ENCODE results near the gene SPRR2B. TPM values are rescaled to one million over a fixed set of nuclear protein-coding genes. Genes with fewer than 3 reads are reported as not detected.
"Not testable (repeated sequence)": the region's sequence is repeated elsewhere in the genome, so short reads cannot be mapped to it uniquely, and the experiment has no call there.

Gene SPRR2B
- total RNA-seq (not detected), polyA plus RNA-seq (not detected)

DNA sequence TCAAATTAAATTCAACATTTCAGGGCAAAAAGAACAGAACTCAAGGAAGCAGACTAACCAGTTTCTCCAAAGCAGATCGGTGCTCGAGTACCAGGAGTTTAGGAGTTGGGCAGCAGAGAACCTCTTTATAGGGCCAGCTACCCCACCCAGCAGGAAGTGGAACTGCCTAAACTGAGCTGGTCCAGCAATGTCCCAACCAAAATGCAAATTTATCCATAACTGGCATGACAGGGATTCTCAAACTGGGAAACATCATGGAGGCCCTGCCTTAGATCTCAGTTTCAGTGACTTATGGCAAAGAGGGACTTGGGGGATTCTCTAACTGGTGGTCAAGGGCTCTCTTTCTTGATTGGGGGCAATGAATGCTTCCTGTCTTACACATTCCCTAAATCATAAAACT lies at the start of gene SPRR2B:
SPRR2B (minus strand) TSS at position 101 of the 400 bp plus-strand sequence. CDS start 772 bp downstream, outside the sequence.
- H3K36me3 ChIP-seq (ENCODE audit: insufficient read depth, low read length), result no peaks in the 10 kb centered on the region
- Mint-ChIP-seq H3K27me3 (peaks cover 9% of the 10 kb centered on the region in 2 donors), H3K27ac (peak within 1 kb of the TSS in 1 of 8 donors; percentile 29), H3K4me1 (no peaks in the 10 kb centered on the region), H3K36me3 (no peaks in the 10 kb centered on the region), H3K4me3 (no peak within 1 kb of the TSS), H3K9me3 (no peaks in the 10 kb centered on the region)
- H3K4me1 ChIP-seq (ENCODE audit: insufficient read depth, low read length), result no peaks in the 10 kb centered on the region
- no peak within 1 kb of the TSS for H3K4me3 ChIP-seq (ENCODE audit: low read length)
- DNase-seq, result no peak
- no peaks in the 10 kb centered on the region for H3K9me3 ChIP-seq (ENCODE audit: low read length)
- H3K27ac ChIP-seq (ENCODE audit: low read depth, low read length), result no peak within 1 kb of the TSS
- CTCF ChIA-PET, result no interaction called here
- POLR2A ChIA-PET, result no interaction called here
- H3K27me3 ChIP-seq (ENCODE audit: insufficient read depth, low read length, poor library complexity, severe bottlenecking), result no peaks in the 10 kb centered on the region

DNA sequence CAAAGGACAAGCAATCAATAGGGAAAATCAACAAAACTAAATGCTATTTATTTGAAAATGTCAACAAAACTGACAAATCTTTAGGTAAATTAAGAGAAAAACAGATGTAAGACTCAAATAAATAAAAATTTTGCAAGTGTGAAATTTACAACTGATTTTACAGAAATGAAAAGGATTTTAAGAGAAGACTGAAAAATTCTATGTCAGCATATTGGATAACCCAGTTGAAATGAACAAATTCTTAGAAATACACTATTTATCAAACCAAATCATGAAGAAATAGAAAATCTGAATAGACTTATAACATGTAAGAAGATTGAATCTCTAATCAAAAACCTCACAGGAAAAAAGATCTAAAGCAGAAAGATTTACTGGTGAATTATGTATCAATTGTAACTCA lies 49.5 kb upstream of the SPRR2B start:
- Mint-ChIP-seq H3K27me3 (peaks cover 7 to 28% of the 10 kb centered on the region in 2 donors), H3K4me1 (no peaks in the 10 kb centered on the region), H3K27ac (no peak overlapping the region), H3K4me3 (no peak overlapping the region), H3K9me3 (peaks cover 8 to 16% (median 13%) of the 10 kb centered on the region in 5 donors), H3K36me3 (no peaks in the 10 kb centered on the region)
- H3K27ac ChIP-seq (ENCODE audit: low read depth, low read length), result no peak overlapping the region
- POLR2A ChIA-PET, result no interaction called here
- no peak for DNase-seq
- no peaks in the 10 kb centered on the region for H3K9me3 ChIP-seq (ENCODE audit: low read length)
- no peaks in the 10 kb centered on the region for H3K4me1 ChIP-seq (ENCODE audit: insufficient read depth, low read length)
- H3K27me3 ChIP-seq (ENCODE audit: insufficient read depth, low read length, poor library complexity, severe bottlenecking), result no peaks in the 10 kb centered on the region
- no peak overlapping the region for H3K4me3 ChIP-seq (ENCODE audit: low read length)
- H3K36me3 ChIP-seq (ENCODE audit: insufficient read depth, low read length), result no peaks in the 10 kb centered on the region
- CTCF ChIA-PET, result no interaction called here

DNA sequence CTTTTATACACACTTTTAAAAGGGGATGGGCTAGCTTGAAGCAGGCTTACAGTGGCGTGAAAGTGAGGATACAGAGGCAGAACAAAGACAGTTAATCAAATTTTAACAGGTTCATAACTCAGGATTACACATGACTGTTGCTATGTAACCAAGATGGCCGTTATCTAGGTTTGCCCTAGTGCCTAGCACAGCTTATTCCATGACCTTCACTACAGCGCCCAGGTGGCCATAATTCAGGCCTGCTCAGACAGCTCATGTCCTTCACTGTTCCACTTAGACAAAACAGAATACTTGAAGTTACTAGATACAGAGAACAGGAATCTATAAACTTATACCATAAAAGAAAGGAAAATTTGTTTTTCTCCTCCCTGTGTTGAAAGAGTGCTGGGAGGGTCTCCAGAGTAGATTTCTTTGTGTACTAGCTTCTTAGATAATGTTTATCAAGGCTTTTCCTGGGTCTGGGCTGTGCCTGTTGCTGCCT lies 48.1 kb upstream of the SPRR2B start:
- Mint-ChIP-seq H3K9me3 (peaks cover 0 to 7% (median 4%) of the 10 kb centered on the region in 5 donors), H3K4me1 (no peaks in the 10 kb centered on the region), H3K36me3 (no peaks in the 10 kb centered on the region), H3K4me3 (no peak overlapping the region), H3K27ac (no peak overlapping the region), H3K27me3 (peaks cover 7 to 39% of the 10 kb centered on the region in 2 donors)
- ChIA-PET CTCF (no interaction called here), POLR2A (no interaction called here)
- no peaks in the 10 kb centered on the region for H3K9me3 ChIP-seq (ENCODE audit: low read length)
- no peaks in the 10 kb centered on the region for H3K36me3 ChIP-seq (ENCODE audit: insufficient read depth, low read length)
- no peak overlapping the region for H3K27ac ChIP-seq (ENCODE audit: low read depth, low read length)
- H3K27me3 ChIP-seq (ENCODE audit: insufficient read depth, low read length, poor library complexity, severe bottlenecking), result peaks cover 4% of the 10 kb centered on the region
- no peak overlapping the region for H3K4me3 ChIP-seq (ENCODE audit: low read length)
- no peak for DNase-seq
- no peaks in the 10 kb centered on the region for H3K4me1 ChIP-seq (ENCODE audit: insufficient read depth, low read length)

DNA sequence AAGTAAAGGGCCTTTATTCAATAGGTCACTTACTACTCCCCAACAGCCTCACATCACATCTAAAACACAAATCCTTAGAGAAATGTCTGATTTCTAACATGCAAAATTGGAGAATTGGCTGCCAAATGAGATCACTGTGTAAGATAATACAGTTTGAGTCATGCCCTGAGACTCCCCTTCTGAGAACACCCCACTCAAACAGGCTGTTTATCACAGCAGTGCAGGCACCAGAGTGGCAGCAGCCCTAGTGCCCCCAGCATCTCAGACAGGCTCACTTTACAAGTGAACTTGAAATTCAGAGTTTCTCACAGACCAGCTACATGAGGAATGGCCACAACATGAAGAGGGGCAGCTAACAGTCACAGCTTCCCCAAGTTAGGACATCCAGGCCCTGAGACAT lies 43.9 kb upstream of the SPRR2B start:
- H3K27me3 ChIP-seq (ENCODE audit: insufficient read depth, low read length, poor library complexity, severe bottlenecking); H3K4me1 ChIP-seq (ENCODE audit: insufficient read depth, low read length); H3K27ac Mint-ChIP-seq; POLR2A ChIA-PET; H3K36me3 ChIP-seq (ENCODE audit: insufficient read depth, low read length); H3K9me3 Mint-ChIP-seq; H3K27ac ChIP-seq (ENCODE audit: low read depth, low read length); H3K4me3 Mint-ChIP-seq; H3K36me3 Mint-ChIP-seq; CTCF ChIA-PET; H3K9me3 ChIP-seq (ENCODE audit: low read length); H3K4me1 Mint-ChIP-seq; H3K4me3 ChIP-seq (ENCODE audit: low read length); DNase-seq: not testable (repeated sequence)
- peaks cover 0 to 52% of the 10 kb centered on the region in 2 donors for H3K27me3 Mint-ChIP-seq

DNA sequence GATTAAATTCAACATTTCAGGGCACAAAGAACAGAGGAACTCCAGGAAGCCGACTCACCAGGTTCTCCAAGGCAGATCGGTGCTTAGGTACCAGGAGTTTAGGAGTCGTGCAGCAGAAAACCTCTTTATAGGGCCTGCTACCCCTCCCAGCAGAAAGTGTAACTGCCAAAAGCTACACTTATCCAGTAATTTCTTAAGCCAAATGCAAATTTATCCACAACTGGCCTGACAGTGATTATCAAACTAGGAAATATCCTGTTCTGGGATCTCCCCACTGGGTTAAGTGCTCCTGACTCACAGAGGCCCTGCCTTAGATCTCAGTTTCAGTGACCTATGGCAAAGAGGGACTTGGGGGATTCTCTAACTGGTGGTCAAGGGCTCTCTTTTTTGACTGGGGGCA lies 42.0 kb upstream of the SPRR2B start, which contains the start of gene SPRR2F:
SPRR2F (minus strand) TSS at position 101 of the 400 bp plus-strand sequence. CDS start 783 bp downstream, outside the sequence.
- H3K4me3 Mint-ChIP-seq, result no peak within 1 kb of the TSS
- Histone ChIP-seq H3K9me3 (ENCODE audit: low read length) (no peaks in the 10 kb centered on the region), H3K27ac (ENCODE audit: low read depth, low read length) (no peak within 1 kb of the TSS), H3K27me3 (ENCODE audit: insufficient read depth, low read length, poor library complexity, severe bottlenecking) (peaks cover 4% of the 10 kb centered on the region), H3K4me3 (ENCODE audit: low read length) (no peak within 1 kb of the TSS), H3K36me3 (ENCODE audit: insufficient read depth, low read length) (no peaks in the 10 kb centered on the region), H3K4me1 (ENCODE audit: insufficient read depth, low read length) (no peaks in the 10 kb centered on the region)
- H3K4me1 Mint-ChIP-seq, result no peaks in the 10 kb centered on the region
- H3K36me3 Mint-ChIP-seq, result no peaks in the 10 kb centered on the region
- CTCF ChIA-PET, result no interaction called here
- H3K27me3 Mint-ChIP-seq, result peaks cover 0 to 44% of the 10 kb centered on the region in 2 donors
- peaks cover 0 to 2% (median 0%) of the 10 kb centered on the region in 5 donors for H3K9me3 Mint-ChIP-seq
- POLR2A ChIA-PET, result no interaction called here
- DNase-seq, result no peak
- peak within 1 kb of the TSS in 1 of 8 donors; percentile 71 for H3K27ac Mint-ChIP-seq

DNA sequence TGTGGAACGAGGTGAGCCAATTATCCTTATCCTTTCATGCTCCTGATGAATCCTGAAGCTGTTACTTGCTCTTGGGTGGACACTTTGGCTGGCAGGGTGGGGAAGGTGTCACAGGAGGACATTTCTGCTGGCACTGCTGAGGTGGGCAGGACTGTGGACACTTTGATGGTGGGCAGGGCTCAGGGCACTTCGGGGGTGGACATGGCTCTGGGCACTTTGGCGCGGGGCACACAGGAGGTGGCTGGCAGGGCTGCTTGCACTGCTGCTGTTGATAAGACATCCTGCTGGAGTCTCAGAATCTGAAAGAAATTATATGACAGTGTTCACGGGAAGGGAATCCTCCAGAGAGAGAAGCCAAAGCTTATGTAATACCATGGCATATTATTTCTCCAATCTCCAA lies 41.0 kb upstream of the SPRR2B start:
- H3K36me3 ChIP-seq (ENCODE audit: insufficient read depth, low read length); CTCF ChIA-PET; H3K36me3 Mint-ChIP-seq; DNase-seq; POLR2A ChIA-PET; H3K9me3 ChIP-seq (ENCODE audit: low read length); H3K4me3 ChIP-seq (ENCODE audit: low read length); H3K27ac ChIP-seq (ENCODE audit: low read depth, low read length); H3K9me3 Mint-ChIP-seq; H3K4me1 ChIP-seq (ENCODE audit: insufficient read depth, low read length); H3K4me3 Mint-ChIP-seq; H3K4me1 Mint-ChIP-seq; H3K27me3 ChIP-seq (ENCODE audit: insufficient read depth, low read length, poor library complexity, severe bottlenecking): not testable (repeated sequence)
- Mint-ChIP-seq H3K27me3 (peaks cover 2 to 42% of the 10 kb centered on the region in 2 donors), H3K27ac (peak overlapping the region in 1 of 8 donors; percentile 71)

DNA sequence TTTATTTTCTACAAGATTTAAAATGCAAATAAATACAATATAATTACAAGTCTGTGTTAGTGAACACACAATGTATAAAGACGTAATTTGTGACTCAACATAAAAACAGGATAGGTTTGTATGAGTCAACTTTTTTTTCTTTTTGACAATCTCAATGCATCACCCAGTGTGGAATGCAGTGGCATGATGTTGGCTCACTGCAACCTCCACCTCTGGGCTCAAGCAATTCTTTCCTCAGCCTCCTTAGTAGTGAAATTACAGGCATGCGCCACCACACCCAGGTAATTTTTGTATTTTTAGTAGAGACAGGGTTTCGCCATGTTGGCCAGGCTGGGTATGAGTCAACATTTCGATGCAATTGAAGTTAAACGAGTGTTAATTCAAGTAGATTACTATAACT lies 28.8 kb upstream of the SPRR2B start:
- DNase-seq, result no peak
- POLR2A ChIA-PET, result no interaction called here
- H3K27me3 Mint-ChIP-seq, result peaks cover 10 to 36% of the 10 kb centered on the region in 2 donors

DNA sequence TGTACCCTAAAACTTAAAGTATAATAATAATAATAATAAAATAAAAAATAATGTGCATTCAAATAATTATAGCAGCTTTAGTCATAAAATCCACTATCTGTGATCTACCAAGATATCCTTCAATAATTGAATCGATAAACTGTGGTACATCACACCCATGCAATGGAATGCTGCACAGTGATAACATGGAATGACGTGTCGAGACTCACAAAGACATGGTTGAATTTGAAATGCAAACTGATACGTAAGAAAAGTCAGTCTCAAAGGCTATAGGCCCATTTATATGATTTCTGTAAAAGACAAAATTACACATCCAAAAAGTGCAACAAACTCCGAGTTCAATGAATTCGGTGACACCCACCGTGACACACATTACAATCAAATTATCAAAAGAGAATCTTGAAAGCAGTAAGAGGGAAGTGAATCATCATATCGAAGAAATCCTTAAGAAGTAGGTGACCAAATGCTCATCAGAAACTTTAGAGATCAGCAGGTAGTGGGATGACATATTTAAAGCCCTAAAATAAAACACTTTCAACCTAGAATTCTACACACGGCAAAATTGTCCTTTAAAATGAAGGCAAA lies 28.1 kb upstream of the SPRR2B start:
- no peak overlapping the region for H3K4me3 ChIP-seq (ENCODE audit: low read length)
- Mint-ChIP-seq H3K4me1 (no peaks in the 10 kb centered on the region), H3K27ac (no peak overlapping the region), H3K9me3 (peaks cover 0 to 4% (median 0%) of the 10 kb centered on the region in 5 donors), H3K27me3 (peaks cover 8 to 36% of the 10 kb centered on the region in 2 donors), H3K4me3 (no peak overlapping the region), H3K36me3 (no peaks in the 10 kb centered on the region)
- H3K36me3 ChIP-seq (ENCODE audit: insufficient read depth, low read length), result no peaks in the 10 kb centered on the region
- no peaks in the 10 kb centered on the region for H3K9me3 ChIP-seq (ENCODE audit: low read length)
- CTCF ChIA-PET, result no interaction called here
- no peaks in the 10 kb centered on the region for H3K4me1 ChIP-seq (ENCODE audit: insufficient read depth, low read length)
- no peak for DNase-seq
- no peak overlapping the region for H3K27ac ChIP-seq (ENCODE audit: low read depth, low read length)
- POLR2A ChIA-PET, result no interaction called here
- peaks cover 5% of the 10 kb centered on the region for H3K27me3 ChIP-seq (ENCODE audit: insufficient read depth, low read length, poor library complexity, severe bottlenecking)

More for the DNA sequence above, 28.8 kb upstream of the SPRR2B start:
- no peak overlapping the region for H3K27ac ChIP-seq (ENCODE audit: low read depth, low read length)
- no peaks in the 10 kb centered on the region for H3K4me1 ChIP-seq (ENCODE audit: insufficient read depth, low read length)
- peaks cover 5% of the 10 kb centered on the region for H3K27me3 ChIP-seq (ENCODE audit: insufficient read depth, low read length, poor library complexity, severe bottlenecking)
- Mint-ChIP-seq H3K4me3 (no peak overlapping the region), H3K36me3 (no peaks in the 10 kb centered on the region), H3K4me1 (no peaks in the 10 kb centered on the region), H3K27ac (no peak overlapping the region), H3K9me3 (peaks cover 0 to 8% (median 2%) of the 10 kb centered on the region in 5 donors)
- no peaks in the 10 kb centered on the region for H3K9me3 ChIP-seq (ENCODE audit: low read length)
- H3K4me3 ChIP-seq (ENCODE audit: low read length), result no peak overlapping the region
- H3K36me3 ChIP-seq (ENCODE audit: insufficient read depth, low read length), result no peaks in the 10 kb centered on the region
- CTCF ChIA-PET, result no interaction called here
